ENCODE results near the gene SNX8.

- TF ChIP-seq PHF8 (IDR thresholded peaks at IDR 0.05; ENCODE audit: borderline replicate concordance, low read depth), result no peak
- no peak for TF ChIP-seq ELK1 (IDR thresholded peaks at IDR 0.05; ENCODE audit: low read depth, low read length)
- no peak for TF ChIP-seq SREBF2 (IDR thresholded peaks at IDR 0.05)
- no peak for TF ChIP-seq ESRRA (IDR thresholded peaks at IDR 0.05; ENCODE audit: borderline replicate concordance, low read length)
- no peak for TF ChIP-seq USF2 (IDR thresholded peaks at IDR 0.05)
- TF ChIP-seq NPAS2 (CRISPR knock-in tag; IDR thresholded peaks at IDR 0.05; ENCODE audit: borderline replicate concordance), result no peak
- TF ChIP-seq CTCF (IDR thresholded peaks at IDR 0.05), result no peak
- no peak for TF ChIP-seq CEBPB (IDR thresholded peaks at IDR 0.05)
- no peak for TF ChIP-seq MAX (IDR thresholded peaks at IDR 0.05)
- TF ChIP-seq REST (IDR thresholded peaks at IDR 0.05), result no peak
These were observed 1.8 kb downstream of the SNX8 start for GRCh38 chr7:2312267-2312929.

Data from A549 (cell line).